CD1c-positive myeloid dendritic cell (primary cell): ENCODE results near the gene TMEM126A.
"Not testable (repeated sequence)": the region's sequence is repeated elsewhere in the genome, so short reads cannot be mapped to it uniquely, and the experiment has no call there.

Experiments used
- DNase-seq: peaks from one replicate; pipeline ENCODE4 v3.0.0-alpha.2; 2016; ENCODE audit errors: extremely low spot score

The TMEM126A gene

GRCh38 chr11:85647604-85648299 is at the start of gene TMEM126A:
Gene TMEM126A, plus strand, starts transcription at chr11:85647967. Its CDS starts 2,289 bp downstream, at chr11:85650256.
- peak; percentile 94 for DNase-seq

- DNase-seq: no peak
Measured at GRCh38 chr11:85599083-85599482, 48.7 kb upstream of the TMEM126A start.

GRCh38 chr11:85602526-85603213 is 45.1 kb upstream of the TMEM126A start:
- DNase-seq: peak; percentile 46

GRCh38 chr11:85603220-85603619 is 44.5 kb upstream of the TMEM126A start:
- no peak for DNase-seq

GRCh38 chr11:85606237-85606636 is 41.5 kb upstream of the TMEM126A start:
- not testable (repeated sequence) for DNase-seq

- DNase-seq: not testable (repeated sequence)
Measured at GRCh38 chr11:85608621-85609020, 39.1 kb upstream of the TMEM126A start.

- not testable (repeated sequence) for DNase-seq
Measured at GRCh38 chr11:85609286-85609685, 38.5 kb upstream of the TMEM126A start.

GRCh38 chr11:85611643-85612042 is 36.1 kb upstream of the TMEM126A start:
- not testable (repeated sequence) for DNase-seq

GRCh38 chr11:85619499-85619898 is 28.3 kb upstream of the TMEM126A start:
- DNase-seq: no peak

- DNase-seq: no peak
Measured at GRCh38 chr11:85620256-85620655, 27.5 kb upstream of the TMEM126A start.

- DNase-seq: no peak
Measured at GRCh38 chr11:85626496-85626895, 21.3 kb upstream of the TMEM126A start.

GRCh38 chr11:85627332-85627997 is 20.3 kb upstream of the TMEM126A start, which contains the start of gene DLG2:
Gene DLG2, minus strand, starts transcription at chr11:85627344.
- DNase-seq: peak; percentile 24

- peak; percentile 98 for DNase-seq
Measured at GRCh38 chr11:85627998-85628770, 19.6 kb upstream of the TMEM126A start, which contains the start of gene TMEM126B. Gene TMEM126B, plus strand, starts transcription at chr11:85628593. Its CDS starts 15 bp downstream, at chr11:85628608.

GRCh38 chr11:85628771-85629341 is 18.9 kb upstream of the TMEM126A start:
- DNase-seq: no peak

- DNase-seq: no peak
Measured at GRCh38 chr11:85634747-85635146, 13.0 kb upstream of the TMEM126A start.

GRCh38 chr11:85643191-85643614 is 4.6 kb upstream of the TMEM126A start:
- no peak for DNase-seq

- DNase-seq: no peak
Measured at GRCh38 chr11:85647078-85647477, 689 bp upstream of the TMEM126A start.

- no peak for DNase-seq
Measured at GRCh38 chr11:85651118-85651517, 3.4 kb downstream of the TMEM126A start.

GRCh38 chr11:85652786-85653447 is 5.2 kb downstream of the TMEM126A start:
- peak; percentile 12 for DNase-seq

GRCh38 chr11:85654343-85654742 is 6.6 kb downstream of the TMEM126A start:
- DNase-seq: not testable (repeated sequence)

- DNase-seq: no peak
Measured at GRCh38 chr11:85656777-85657176, 9.0 kb downstream of the TMEM126A start.
